Measurements from ENCODE around the gene ADORA2A.

The ADORA2A gene

GRCh38 chr22:24422102-24422665 lies 5.2 kb upstream of the ADORA2A start:
- TF ChIP-seq Cebpa-rat (IDR thresholded peaks at IDR 0.05), result no peak
- Histone ChIP-seq H3K9ac (no peak overlapping the region), H3K27me3 (peaks cover 9 to 24% (median 14%) of the 10 kb centered on the region in 11 experiments; a peak in 21 of 22 replicates), H3K4me3 (no peak overlapping the region), H3K36me3 (peaks cover 0 to 14% (median 0%) of the 10 kb centered on the region in 11 experiments; a peak in 5 of 22 replicates), H4K20me1 (peaks cover 0 to 38% (median 26%) of the 10 kb centered on the region in 11 experiments; a peak in 18 of 22 replicates), H3K9me3 (replicated peaks in 1 of 11) (peaks cover 0 to 3% (median 0%) of the 10 kb centered on the region in 11 experiments; a peak in 1 of 22 replicates), H3K4me1 (peaks cover 59 to 77% (median 67%) of the 10 kb centered on the region in 10 experiments), H3K27ac (no peak overlapping the region), H3K4me2 (no peak overlapping the region)

- 0 out of 22 replicates have a peak overlapping the region, but pooled peaks of 1 of the 11 experiments have one; percentile 12 for H3K4me2 ChIP-seq
- peaks cover 0 to 4% (median 0%) of the 10 kb centered on the region in 11 experiments; a peak in 1 of 22 replicates for H3K36me3 ChIP-seq
- TF ChIP-seq Cebpa-rat (IDR thresholded peaks at IDR 0.05), result no peak
- peaks cover 0 to 3% (median 0%) of the 10 kb centered on the region in 11 experiments; a peak in 1 of 22 replicates for H3K9me3 ChIP-seq (replicated peaks in 1 of 11)
- no peak overlapping the region for H3K9ac ChIP-seq
- H3K4me3 ChIP-seq, result no peak overlapping the region
- H3K27me3 ChIP-seq, result peaks cover 9 to 24% (median 14%) of the 10 kb centered on the region in 11 experiments; a peak in 21 of 22 replicates
- peaks cover 0 to 24% (median 17%) of the 10 kb centered on the region in 11 experiments; a peak in 16 of 22 replicates for H4K20me1 ChIP-seq
- H3K27ac ChIP-seq, result no peak overlapping the region
- peaks cover 59 to 77% (median 67%) of the 10 kb centered on the region in 10 experiments for H3K4me1 ChIP-seq
Observed at GRCh38 chr22:24423519-24424000, 3.8 kb upstream of the ADORA2A start.

- Histone ChIP-seq H3K9ac (no peak overlapping the region), H3K4me3 (no peak overlapping the region), H3K27ac (peak overlapping the region in 2 of 11 experiments; percentile 10 to 25; a peak in 2 of 22 replicates), H3K27me3 (peaks cover 9 to 24% (median 14%) of the 10 kb centered on the region in 11 experiments; a peak in 21 of 22 replicates), H3K4me1 (peaks cover 59 to 77% (median 67%) of the 10 kb centered on the region in 10 experiments), H3K9me3 (replicated peaks in 1 of 11) (peaks cover 0 to 3% (median 0%) of the 10 kb centered on the region in 11 experiments; a peak in 1 of 22 replicates), H3K4me2 (peak overlapping the region in 7 of 11 experiments; percentile 12 to 40 (median 19); a peak in 5 of 22 replicates), H4K20me1 (peaks cover 0 to 17% (median 13%) of the 10 kb centered on the region in 11 experiments; a peak in 16 of 22 replicates), H3K36me3 (no peaks in the 10 kb centered on the region)
- TF ChIP-seq Cebpa-rat (IDR thresholded peaks at IDR 0.05), result no peak
Observed at GRCh38 chr22:24424001-24424900, 3.1 kb upstream of the ADORA2A start.

GRCh38 chr22:24424901-24425775 lies 2.3 kb upstream of the ADORA2A start:
- Histone ChIP-seq H3K4me2 (peak overlapping the region in 10 of 11 experiments; percentile 12 to 99 (median 98); a peak in 15 of 22 replicates), H4K20me1 (peaks cover 0 to 11% (median 4%) of the 10 kb centered on the region in 11 experiments; a peak in 5 of 22 replicates), H3K36me3 (no peaks in the 10 kb centered on the region), H3K9ac (peak overlapping the region in 2 of 11 experiments; percentile 71 to 84; a peak in 5 of 22 replicates), H3K27ac (peak overlapping the region in 5 of 11 experiments; percentile 88 to 95 (median 95); a peak in 10 of 22 replicates), H3K9me3 (replicated peaks in 1 of 11) (peaks cover 0 to 3% (median 0%) of the 10 kb centered on the region in 11 experiments; a peak in 1 of 22 replicates), H3K27me3 (peaks cover 9 to 24% (median 14%) of the 10 kb centered on the region in 11 experiments; a peak in 21 of 22 replicates), H3K4me1 (peaks cover 59 to 77% (median 67%) of the 10 kb centered on the region in 10 experiments), H3K4me3 (no peak overlapping the region)
- TF ChIP-seq Cebpa-rat (IDR thresholded peaks at IDR 0.05), result no peak

- Histone ChIP-seq H3K9ac (peak overlapping the region in 10 of 11 experiments; percentile 15 to 85 (median 79); a peak in 16 of 22 replicates), H3K27ac (peak overlapping the region in 10 of 11 experiments; percentile 42 to 95 (median 89); a peak in 19 of 22 replicates), H3K4me2 (peak overlapping the region; percentile 90 to 99 (median 97)), H3K4me1 (peaks cover 59 to 77% (median 67%) of the 10 kb centered on the region in 10 experiments), H3K9me3 (replicated peaks in 1 of 11) (peaks cover 0 to 3% (median 0%) of the 10 kb centered on the region in 11 experiments; a peak in 1 of 22 replicates), H3K4me3 (peak overlapping the region in 1 of 10 experiments; percentile 52; a peak in 2 of 20 replicates), H3K36me3 (no peaks in the 10 kb centered on the region), H3K27me3 (peaks cover 9 to 24% (median 14%) of the 10 kb centered on the region in 11 experiments; a peak in 21 of 22 replicates), H4K20me1 (no peaks in the 10 kb centered on the region)
- no peak for TF ChIP-seq Cebpa-rat (IDR thresholded peaks at IDR 0.05)
Observed at GRCh38 chr22:24426436-24426835, 963 bp upstream of the ADORA2A start.

- H3K36me3 ChIP-seq, result no peaks in the 10 kb centered on the region
- peak overlapping the region; percentile 63 to 85 (median 78); a peak in 21 of 22 replicates for H3K9ac ChIP-seq
- peak overlapping the region in 8 of 10 experiments; percentile 12 to 52 (median 44); a peak in 14 of 20 replicates for H3K4me3 ChIP-seq
- peaks cover 63 to 77% (median 68%) of the 10 kb centered on the region in 10 experiments for H3K4me1 ChIP-seq
- peak overlapping the region; percentile 90 to 99 (median 97) for H3K4me2 ChIP-seq
- TF ChIP-seq Cebpa-rat (IDR thresholded peaks at IDR 0.05), result no peak
- H3K27me3 ChIP-seq, result peaks cover 9 to 24% (median 14%) of the 10 kb centered on the region in 11 experiments; a peak in 21 of 22 replicates
- H4K20me1 ChIP-seq, result no peaks in the 10 kb centered on the region
- peaks cover 0 to 3% (median 0%) of the 10 kb centered on the region in 11 experiments; a peak in 1 of 22 replicates for H3K9me3 ChIP-seq (replicated peaks in 1 of 11)
- H3K27ac ChIP-seq, result peak overlapping the region; percentile 42 to 95 (median 88); a peak in 21 of 22 replicates
Observed at GRCh38 chr22:24426851-24427499, 424 bp upstream of the ADORA2A start.

Measured in BLaER1 treated with 17β-estradiol and CSF1 and Interleukin-3, amounts not matched to agents 10 nM and 100 nM (cell line).